Keratinocyte (primary cell): ENCODE measurements around the gene ITGB5. TPM values are rescaled to one million over a fixed set of nuclear protein-coding genes. Genes with fewer than 3 reads are reported as not detected.

Experiments used
- DNase-seq: peaks from one replicate; pipeline ENCODE4 v3.0.0-alpha.2; 2011; ENCODE audit warnings: low read depth, missing footprints, low spot score
- FAIRE-seq: peaks from 2 replicates; lab custom pipeline; 2011; peaks lifted over from hg19 to GRCh38; lab: Jason Lieb, UNC
- H2AFZ ChIP-seq: 2 replicates; pipeline ENCODE4 v1.6.0; 2012; ENCODE audit warnings: low read length, control low read depth, inconsistent platforms; ENCODE audit not compliant: control insufficient read depth
- H3K27ac ChIP-seq: 2 replicates; pipeline ENCODE4 v1.5.1; 2011; ENCODE audit warnings: low read length; ENCODE audit not compliant: control insufficient read depth, insufficient read depth
- H3K27me3 ChIP-seq: 3 replicates; pipeline ENCODE4 v1.6.0; 2011; ENCODE audit warnings: low read length; ENCODE audit not compliant: control insufficient read depth, insufficient read depth; ENCODE audit errors: extremely low read depth
- H3K36me3 ChIP-seq, 2 experiments: 2 replicates in 1 of 2; 3 replicates in 1 of 2; pipeline ENCODE4 v1.5.1; 2011; ENCODE audit warnings: low read length in 2 of 2, mild to moderate bottlenecking in 1 of 2; ENCODE audit not compliant: control insufficient read depth in 2 of 2, insufficient read depth in 2 of 2; ENCODE audit errors: extremely low read depth in 1 of 2
- H3K4me1 ChIP-seq: 3 replicates; pipeline ENCODE4 v1.5.1; 2011; ENCODE audit warnings: low read length; ENCODE audit not compliant: control insufficient read depth, insufficient read depth; ENCODE audit errors: extremely low read depth
- H3K4me2 ChIP-seq: 3 replicates; pipeline ENCODE4 v1.6.0; 2011; ENCODE audit warnings: low read depth, low read length; ENCODE audit not compliant: control insufficient read depth, insufficient read depth; ENCODE audit errors: extremely low read depth
- H3K4me3 ChIP-seq, 3 experiments: fragments of 200-600 bp in 1 of 3; sonication (generic) in 1 of 3; 2 replicates in 2 of 3; 3 replicates in 1 of 3; pipeline ENCODE4 v1.5.1; 2011 to 2016; ENCODE audit warnings: low read length in 3 of 3, mild to moderate bottlenecking in 3 of 3, control low read depth in 2 of 3, inconsistent platforms in 1 of 3, low read depth in 1 of 3, mixed read lengths in 1 of 3, mixed run types in 1 of 3, moderate library complexity in 1 of 3; ENCODE audit not compliant: control insufficient read depth in 2 of 3, insufficient read depth in 2 of 3; ENCODE audit errors: extremely low read depth in 1 of 3
- H3K79me2 ChIP-seq: 2 replicates; pipeline ENCODE4 v1.6.0; 2012; ENCODE audit warnings: low read length; ENCODE audit not compliant: control insufficient read depth, insufficient read depth
- H3K9ac ChIP-seq: 3 replicates; pipeline ENCODE4 v1.6.0; 2011; ENCODE audit warnings: low read length; ENCODE audit not compliant: control insufficient read depth, insufficient read depth; ENCODE audit errors: extremely low read depth
- H3K9me1 ChIP-seq: 3 replicates; pipeline ENCODE4 v1.6.0; 2011; ENCODE audit warnings: low read length; ENCODE audit not compliant: control insufficient read depth, insufficient read depth; ENCODE audit errors: extremely low read depth
- H3K9me3 ChIP-seq: 2 replicates; pipeline ENCODE4 v1.5.1; 2012; ENCODE audit warnings: low read depth, low read length; ENCODE audit not compliant: control insufficient read depth
- H4K20me1 ChIP-seq: 3 replicates; pipeline ENCODE4 v1.6.0; 2011; ENCODE audit warnings: low read length; ENCODE audit not compliant: control insufficient read depth, insufficient read depth; ENCODE audit errors: extremely low read depth
- EZH2 ChIP-seq: IDR thresholded peaks from one replicate; pipeline ENCODE4 v1.6.1; 2012; ENCODE audit warnings: inconsistent platforms, mild to moderate bottlenecking, low read length, moderate library complexity
- dilution Hi-C: fragments of 300-500 bp; cut with MboI; formaldehyde crosslinking; loops from one replicate; pipeline ENCODE4 v1.7.0; 2020; ENCODE audit warnings: low sequenced_read_pairs; ENCODE audit not compliant: extremely low pct_ligation_motif_present
- polyA plus RNA-seq, 5 experiments: library from polyadenylated mRNA; depleted of rRNA in 3 of 5; stranded (reverse) in 3 of 5; stranded (forward) in 1 of 5; unstranded in 1 of 5; fragments of >200 nt; gene quantifications; 1 replicate in 1 of 5; 2 replicates in 3 of 5; 3 replicates in 1 of 5; pipeline versions ENCODE4 v1.2.1 to v1.2.3, GENCODE V29; 2011 to 2012; ENCODE audit warnings: missing spikeins in 2 of 5, low read depth in 1 of 5, low replicate concordance in 1 of 5
- TF ChIP-seq, protein P1 (sequence below), 3 experiments: IDR thresholded peaks in 1 of 3; conservative IDR thresholded peaks in 1 of 3; optimal IDR thresholded peaks in 1 of 3; 2 replicates in 2 of 3; 3 replicates in 1 of 3; pipeline versions ENCODE3 to v1.5.1; 2011; ENCODE audit warnings: low read length in 3 of 3, mild to moderate bottlenecking in 3 of 3, moderate library complexity in 2 of 3, control low read depth in 1 of 3, inconsistent platforms in 1 of 3; ENCODE audit not compliant: insufficient read depth in 2 of 3; ENCODE audit errors: extremely low read depth in 1 of 3

The ITGB5 gene
- polyA plus RNA-seq, 1 donor (not counting 4 experiments of a cell fraction or from before 2014, with no cell fraction given), result 136 TPM

DNA sequence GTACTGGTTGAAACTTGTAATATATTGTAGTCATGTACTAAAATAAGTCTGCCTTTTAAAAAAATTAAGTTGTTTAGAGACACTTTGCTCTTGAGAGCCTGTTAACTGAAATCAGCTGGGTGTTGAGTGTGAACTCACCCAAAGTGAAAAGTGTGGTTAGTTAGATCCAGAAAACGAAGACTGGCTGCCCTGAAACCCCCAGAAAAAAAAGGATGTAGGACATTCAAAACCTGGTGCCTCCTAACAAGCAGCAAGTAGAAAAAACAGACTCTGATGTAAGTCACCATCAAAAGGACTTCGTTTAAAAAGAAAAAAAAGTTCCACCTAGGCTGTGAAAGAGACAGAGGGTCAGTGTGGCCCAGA, 116.1 kb downstream of the ITGB5 start:
- Histone ChIP-seq H3K27me3 (no peaks in the 10 kb centered on the region), H3K36me3 (peaks cover 22 to 43% of the 10 kb centered on the region in 2 experiments), H4K20me1 (no peaks in the 10 kb centered on the region), H3K9me3 (no peaks in the 10 kb centered on the region), H3K79me2 (no peaks in the 10 kb centered on the region), H3K9me1 (no peaks in the 10 kb centered on the region), H3K27ac (no peak overlapping the region), H3K4me1 (peaks cover 14% of the 10 kb centered on the region), H3K4me3 (no peak overlapping the region), H3K4me2 (no peak overlapping the region), H2AFZ (no peak overlapping the region), H3K9ac (no peak overlapping the region)
- dilution Hi-C loops, result no loop called here
- DNase-seq (no peak), FAIRE-seq (no peak)
- TF ChIP-seq EZH2, result no peak
- TF ChIP-seq, protein P1, sequence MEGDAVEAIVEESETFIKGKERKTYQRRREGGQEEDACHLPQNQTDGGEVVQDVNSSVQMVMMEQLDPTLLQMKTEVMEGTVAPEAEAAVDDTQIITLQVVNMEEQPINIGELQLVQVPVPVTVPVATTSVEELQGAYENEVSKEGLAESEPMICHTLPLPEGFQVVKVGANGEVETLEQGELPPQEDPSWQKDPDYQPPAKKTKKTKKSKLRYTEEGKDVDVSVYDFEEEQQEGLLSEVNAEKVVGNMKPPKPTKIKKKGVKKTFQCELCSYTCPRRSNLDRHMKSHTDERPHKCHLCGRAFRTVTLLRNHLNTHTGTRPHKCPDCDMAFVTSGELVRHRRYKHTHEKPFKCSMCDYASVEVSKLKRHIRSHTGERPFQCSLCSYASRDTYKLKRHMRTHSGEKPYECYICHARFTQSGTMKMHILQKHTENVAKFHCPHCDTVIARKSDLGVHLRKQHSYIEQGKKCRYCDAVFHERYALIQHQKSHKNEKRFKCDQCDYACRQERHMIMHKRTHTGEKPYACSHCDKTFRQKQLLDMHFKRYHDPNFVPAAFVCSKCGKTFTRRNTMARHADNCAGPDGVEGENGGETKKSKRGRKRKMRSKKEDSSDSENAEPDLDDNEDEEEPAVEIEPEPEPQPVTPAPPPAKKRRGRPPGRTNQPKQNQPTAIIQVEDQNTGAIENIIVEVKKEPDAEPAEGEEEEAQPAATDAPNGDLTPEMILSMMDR (optimal IDR thresholded peaks at IDR 0.05 in 1 of 3, IDR thresholded peaks at IDR 0.05 in 1 of 3, conservative IDR thresholded peaks at IDR 0.05 in 1 of 3; ENCODE audit: extremely low read depth in 1 of 3, insufficient read depth in 2 of 3, low read length in 3 of 3), result no peak

DNA sequence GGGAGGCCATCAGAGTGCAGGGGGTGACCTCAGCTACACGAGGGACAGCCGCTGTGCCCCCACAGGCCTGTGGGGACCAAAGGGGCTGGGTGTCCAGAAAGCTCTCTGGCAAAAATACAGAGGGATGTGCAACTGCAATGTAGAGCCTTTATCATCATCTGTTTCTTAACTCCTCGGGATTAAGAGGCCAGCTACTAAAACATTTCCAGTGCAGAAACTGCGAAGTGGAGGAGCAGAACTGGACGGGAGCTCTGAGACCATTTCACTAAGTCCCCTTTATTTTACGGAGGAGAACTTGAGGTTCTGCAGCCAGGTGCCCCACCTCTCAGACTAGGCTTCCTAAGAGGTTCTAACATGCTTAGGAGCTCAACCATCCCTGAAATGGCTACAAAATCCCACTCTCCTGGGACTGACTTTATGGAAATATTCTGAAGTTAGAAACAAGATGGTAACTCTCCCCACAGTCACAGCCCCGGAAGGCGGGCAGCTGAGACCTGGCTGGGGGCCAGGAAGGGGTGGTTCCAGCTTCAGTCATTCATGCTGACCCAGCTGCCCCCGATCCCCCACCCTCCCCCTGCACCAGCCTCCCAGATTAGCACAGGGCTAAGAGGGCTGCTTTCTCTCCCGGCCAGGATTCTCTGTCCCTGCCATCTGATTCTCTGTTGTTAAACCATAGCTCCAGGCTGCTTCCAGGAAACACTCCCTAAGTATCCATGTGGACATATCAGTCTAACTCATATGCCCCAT, 116.7 kb downstream of the ITGB5 start:
- H3K79me2 ChIP-seq, result no peaks in the 10 kb centered on the region
- no peak for TF ChIP-seq EZH2
- TF ChIP-seq, protein P1 (optimal IDR thresholded peaks at IDR 0.05 in 1 of 3, IDR thresholded peaks at IDR 0.05 in 1 of 3, conservative IDR thresholded peaks at IDR 0.05 in 1 of 3; ENCODE audit: extremely low read depth in 1 of 3, insufficient read depth in 2 of 3, low read length in 3 of 3), result no peak
- H3K4me1 ChIP-seq, result peaks cover 14% of the 10 kb centered on the region
- H3K4me2 ChIP-seq, result no peak overlapping the region
- FAIRE-seq (peak; percentile 36), DNase-seq (no peak)
- H3K9me1 ChIP-seq, result no peaks in the 10 kb centered on the region
- H3K27me3 ChIP-seq, result no peaks in the 10 kb centered on the region
- no peak overlapping the region for H3K9ac ChIP-seq
- peaks cover 23 to 42% of the 10 kb centered on the region in 2 experiments for H3K36me3 ChIP-seq
- H2AFZ ChIP-seq, result no peak overlapping the region
- no peak overlapping the region for H3K4me3 ChIP-seq
- dilution Hi-C loops, result no loop called here
- no peaks in the 10 kb centered on the region for H4K20me1 ChIP-seq
- H3K9me3 ChIP-seq, result no peaks in the 10 kb centered on the region
- no peak overlapping the region for H3K27ac ChIP-seq
